ENCODE data around the gene SNRNP25. TPM values are rescaled to one million over a fixed set of nuclear protein-coding genes. Genes with fewer than 3 reads are reported as not detected.
A peak's percentile ranks its signal among the peaks of the same experiment; 100 is the strongest.

SNRNP25 gene
- total and polyA plus RNA-seq, 4 donors = 10.3 to 30.9 (median 20.9) TPM

GRCh38 chr16:67884-68789, 14.5 kb downstream of the SNRNP25 start:
- no peak overlapping the region for H3K4me3 ChIP-seq
- peaks cover 0 to 41% (median 25%) of the 10 kb centered on the region in 5 donors for H3K4me1 ChIP-seq (ENCODE audit: control insufficient read depth in 5 of 5, insufficient read depth in 5 of 5, low read length in 5 of 5)
- no peak for TF ChIP-seq CTCF (IDR thresholded peaks at IDR 0.05; ENCODE audit: control extremely low read depth, extremely low read depth)
- peaks cover 0 to 17% (median 7%) of the 10 kb centered on the region in 4 donors for H3K36me3 ChIP-seq (ENCODE audit: control insufficient read depth in 4 of 4, insufficient read depth in 4 of 4, low read length in 4 of 4)
- ATAC-seq (ENCODE audit: insufficient read depth, low FRiP score) = no peak
- no peak overlapping the region for H3K9ac ChIP-seq (ENCODE audit: insufficient read depth in 1 of 2, low read length in 2 of 2)
- no peak overlapping the region for H3K27ac ChIP-seq (ENCODE audit: low read depth in 1 of 2, low read length in 1 of 2)
- WGBS, 2 donors = 88% methylated on average over 27 of the region's 27 CpGs
- no peak for DNase-seq
- no peaks in the 10 kb centered on the region for H3K9me3 ChIP-seq (ENCODE audit: control insufficient read depth in 4 of 4, insufficient read depth in 3 of 4, low read length in 3 of 4)
- H3K27me3 ChIP-seq (ENCODE audit: control insufficient read depth in 3 of 3, insufficient read depth in 3 of 3, low read length in 2 of 3) = no peaks in the 10 kb centered on the region

DNA sequence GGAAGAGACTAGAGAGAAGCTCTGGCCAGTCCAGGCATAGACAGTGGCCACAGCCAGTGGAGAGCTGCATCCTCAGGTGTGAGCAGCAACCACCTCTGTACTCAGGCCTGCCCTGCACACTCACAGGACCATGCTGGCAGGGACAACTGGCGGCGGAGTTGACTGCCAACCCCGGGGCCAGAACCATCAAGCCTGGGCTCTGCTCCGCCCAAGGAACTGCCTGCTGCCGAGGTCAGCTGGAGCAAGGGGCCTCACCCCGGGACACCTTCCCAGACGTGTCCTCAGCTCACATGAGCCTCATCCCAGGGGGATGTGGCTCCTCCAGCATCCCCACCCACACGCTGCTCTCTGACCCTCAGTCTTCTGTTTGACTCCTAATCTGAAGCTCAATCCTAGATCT, 15.6 kb downstream of the SNRNP25 start:
- Histone ChIP-seq H3K9ac (ENCODE audit: insufficient read depth in 1 of 2, low read length in 2 of 2) (no peak overlapping the region), H3K9me3 (ENCODE audit: control insufficient read depth in 4 of 4, insufficient read depth in 3 of 4, low read length in 3 of 4) (no peaks in the 10 kb centered on the region), H3K36me3 (ENCODE audit: control insufficient read depth in 4 of 4, insufficient read depth in 4 of 4, low read length in 4 of 4) (peaks cover 0 to 7% (median 2%) of the 10 kb centered on the region in 4 donors), H3K27me3 (ENCODE audit: control insufficient read depth in 3 of 3, insufficient read depth in 3 of 3, low read length in 2 of 3) (no peaks in the 10 kb centered on the region), H3K4me3 (no peak overlapping the region), H3K4me1 (ENCODE audit: control insufficient read depth in 5 of 5, insufficient read depth in 5 of 5, low read length in 5 of 5) (peaks cover 0 to 41% (median 34%) of the 10 kb centered on the region in 5 donors), H3K27ac (ENCODE audit: low read depth in 1 of 2, low read length in 1 of 2) (no peak overlapping the region)
- ATAC-seq (ENCODE audit: insufficient read depth, low FRiP score) (no peak), DNase-seq (no peak)
- 73 to 82% methylated on average over 8 of the region's 8 CpGs for WGBS, 2 donors
- TF ChIP-seq CTCF (IDR thresholded peaks at IDR 0.05; ENCODE audit: control extremely low read depth, extremely low read depth) = no peak

GRCh38 chr16:71210-71539, 17.5 kb downstream of the SNRNP25 start:
- Histone ChIP-seq H3K4me1 (ENCODE audit: control insufficient read depth in 5 of 5, insufficient read depth in 5 of 5, low read length in 5 of 5) (peaks cover 2 to 49% (median 40%) of the 10 kb centered on the region in 5 donors), H3K36me3 (ENCODE audit: control insufficient read depth in 4 of 4, insufficient read depth in 4 of 4, low read length in 4 of 4) (no peaks in the 10 kb centered on the region), H3K27me3 (ENCODE audit: control insufficient read depth in 3 of 3, insufficient read depth in 3 of 3, low read length in 2 of 3) (no peaks in the 10 kb centered on the region), H3K9ac (ENCODE audit: insufficient read depth in 1 of 2, low read length in 2 of 2) (peak overlapping the region in 1 of 2 donors; percentile 13), H3K27ac (ENCODE audit: low read depth in 1 of 2, low read length in 1 of 2) (no peak overlapping the region), H3K9me3 (ENCODE audit: control insufficient read depth in 4 of 4, insufficient read depth in 3 of 4, low read length in 3 of 4) (no peaks in the 10 kb centered on the region), H3K4me3 (peak overlapping the region; percentile 69)
- ATAC-seq (ENCODE audit: insufficient read depth, low FRiP score) (no peak), DNase-seq (no peak)
- 48 to 72% methylated on average over 5 of the region's 5 CpGs for WGBS, 2 donors
- no peak for TF ChIP-seq CTCF (IDR thresholded peaks at IDR 0.05; ENCODE audit: control extremely low read depth, extremely low read depth)
